DND-41 (cell line): Measurements from ENCODE around the gene ERG.

Experiments used
- EZH2 ChIP-seq: IDR thresholded peaks from 3 replicates; pipeline ENCODE4 v1.6.1; 2012; ENCODE audit warnings: borderline replicate concordance, low read depth, mild to moderate bottlenecking, moderate library complexity, low read length, inconsistent platforms; ENCODE audit not compliant: severe bottlenecking
- TF ChIP-seq, protein P1 (sequence below): IDR thresholded peaks from 2 replicates; pipeline ENCODE4 v1.5.1; 2012; ENCODE audit warnings: borderline replicate concordance, low read length, moderate library complexity, mild to moderate bottlenecking; ENCODE audit not compliant: poor library complexity, severe bottlenecking; ENCODE audit errors: extremely low read depth

DNA sequence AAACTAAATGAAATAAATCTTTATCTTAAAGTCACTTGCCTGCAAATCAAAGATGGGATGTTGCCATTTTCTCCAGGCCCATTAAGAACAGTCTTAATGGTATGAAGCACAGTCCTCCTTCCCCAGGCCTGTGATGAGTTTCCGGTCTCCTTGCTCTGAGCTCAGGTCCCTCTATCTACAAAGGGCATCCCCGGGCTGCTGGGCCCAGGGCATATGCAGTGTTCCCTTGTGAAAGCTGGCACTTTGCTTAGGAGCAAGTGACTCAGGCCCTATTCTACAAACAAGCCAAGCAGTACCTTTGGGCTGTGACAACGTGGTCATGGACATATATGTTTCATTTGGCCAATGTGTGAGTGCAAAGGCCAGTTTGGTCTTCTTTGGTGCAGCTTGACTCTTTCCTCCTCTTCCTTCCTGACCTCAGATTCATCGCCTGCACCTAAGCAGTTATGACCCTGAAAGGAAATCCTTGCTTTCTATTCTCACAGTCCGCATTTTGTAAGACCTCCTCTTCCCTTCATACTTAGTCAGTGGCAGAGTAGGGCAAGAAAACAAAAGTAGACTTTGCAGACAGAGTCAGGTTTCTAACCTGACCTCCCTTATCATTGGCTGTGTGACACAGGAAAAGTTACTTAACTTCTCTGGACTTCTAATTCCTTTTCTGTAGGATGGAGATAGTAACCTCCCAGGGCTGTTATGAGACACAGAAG lies 109.5 kb downstream of the ERG start:
- TF ChIP-seq, protein P1, sequence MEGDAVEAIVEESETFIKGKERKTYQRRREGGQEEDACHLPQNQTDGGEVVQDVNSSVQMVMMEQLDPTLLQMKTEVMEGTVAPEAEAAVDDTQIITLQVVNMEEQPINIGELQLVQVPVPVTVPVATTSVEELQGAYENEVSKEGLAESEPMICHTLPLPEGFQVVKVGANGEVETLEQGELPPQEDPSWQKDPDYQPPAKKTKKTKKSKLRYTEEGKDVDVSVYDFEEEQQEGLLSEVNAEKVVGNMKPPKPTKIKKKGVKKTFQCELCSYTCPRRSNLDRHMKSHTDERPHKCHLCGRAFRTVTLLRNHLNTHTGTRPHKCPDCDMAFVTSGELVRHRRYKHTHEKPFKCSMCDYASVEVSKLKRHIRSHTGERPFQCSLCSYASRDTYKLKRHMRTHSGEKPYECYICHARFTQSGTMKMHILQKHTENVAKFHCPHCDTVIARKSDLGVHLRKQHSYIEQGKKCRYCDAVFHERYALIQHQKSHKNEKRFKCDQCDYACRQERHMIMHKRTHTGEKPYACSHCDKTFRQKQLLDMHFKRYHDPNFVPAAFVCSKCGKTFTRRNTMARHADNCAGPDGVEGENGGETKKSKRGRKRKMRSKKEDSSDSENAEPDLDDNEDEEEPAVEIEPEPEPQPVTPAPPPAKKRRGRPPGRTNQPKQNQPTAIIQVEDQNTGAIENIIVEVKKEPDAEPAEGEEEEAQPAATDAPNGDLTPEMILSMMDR: no peak
- no peak for TF ChIP-seq EZH2
